PC-3 (cell line): Measurements from ENCODE around the gene MYOCD.

ENCODE experiments used
- EZH2phosphoT487 ChIP-seq: fragments of 300-600 bp; sonication (generic); IDR thresholded peaks from 2 replicates; pipeline ENCODE4 v1.6.1; 2018; ENCODE audit warnings: mild to moderate bottlenecking, antibody characterized with exemption, low read length, borderline replicate concordance
- TF ChIP-seq, protein P1 (sequence below): fragments of 300-600 bp; sonication (generic); conservative IDR thresholded peaks from 2 replicates; pipeline ENCODE4 v1.5.1; 2017; ENCODE audit warnings: antibody characterized with exemption, low read depth, mild to moderate bottlenecking, low read length

DNA sequence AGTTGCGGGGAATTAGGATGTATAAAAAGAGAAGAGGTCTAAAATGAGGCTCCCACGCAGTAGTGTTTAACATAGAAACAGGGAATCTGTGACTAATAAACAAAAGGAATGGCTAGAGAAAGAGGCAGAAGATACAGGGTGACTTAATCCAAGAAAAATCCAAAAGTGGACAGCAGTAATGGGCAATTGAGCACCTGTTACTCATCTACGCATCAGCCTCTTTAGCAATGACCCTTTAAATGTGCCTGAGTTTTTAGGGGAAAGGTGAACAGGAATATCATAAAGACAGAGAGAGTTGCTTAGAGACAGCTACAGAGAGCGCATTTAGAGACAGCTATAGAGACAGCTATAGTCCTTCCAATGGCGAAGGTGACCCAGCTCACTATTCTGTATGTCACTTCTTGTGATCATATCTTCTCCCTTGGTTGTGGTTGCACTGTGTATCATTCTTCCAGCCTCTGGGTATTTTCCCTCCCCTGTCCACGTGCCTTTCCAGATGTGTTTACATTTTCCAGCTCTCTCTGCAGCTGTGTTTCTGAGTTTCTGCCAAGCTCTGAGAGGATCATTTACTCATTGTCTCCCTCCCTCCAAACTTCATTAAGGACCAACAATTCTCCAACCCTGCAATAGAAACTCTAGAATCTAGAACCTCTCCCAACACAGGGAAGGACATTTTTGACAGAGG, 61.5 kb downstream of the MYOCD start:
- TF ChIP-seq, protein P1, sequence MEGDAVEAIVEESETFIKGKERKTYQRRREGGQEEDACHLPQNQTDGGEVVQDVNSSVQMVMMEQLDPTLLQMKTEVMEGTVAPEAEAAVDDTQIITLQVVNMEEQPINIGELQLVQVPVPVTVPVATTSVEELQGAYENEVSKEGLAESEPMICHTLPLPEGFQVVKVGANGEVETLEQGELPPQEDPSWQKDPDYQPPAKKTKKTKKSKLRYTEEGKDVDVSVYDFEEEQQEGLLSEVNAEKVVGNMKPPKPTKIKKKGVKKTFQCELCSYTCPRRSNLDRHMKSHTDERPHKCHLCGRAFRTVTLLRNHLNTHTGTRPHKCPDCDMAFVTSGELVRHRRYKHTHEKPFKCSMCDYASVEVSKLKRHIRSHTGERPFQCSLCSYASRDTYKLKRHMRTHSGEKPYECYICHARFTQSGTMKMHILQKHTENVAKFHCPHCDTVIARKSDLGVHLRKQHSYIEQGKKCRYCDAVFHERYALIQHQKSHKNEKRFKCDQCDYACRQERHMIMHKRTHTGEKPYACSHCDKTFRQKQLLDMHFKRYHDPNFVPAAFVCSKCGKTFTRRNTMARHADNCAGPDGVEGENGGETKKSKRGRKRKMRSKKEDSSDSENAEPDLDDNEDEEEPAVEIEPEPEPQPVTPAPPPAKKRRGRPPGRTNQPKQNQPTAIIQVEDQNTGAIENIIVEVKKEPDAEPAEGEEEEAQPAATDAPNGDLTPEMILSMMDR, result no peak
- TF ChIP-seq EZH2phosphoT487, result no peak
